HepG2 (cell line): ENCODE results near the gene MSMP. TPM values are rescaled to one million over a fixed set of nuclear protein-coding genes. Genes with fewer than 3 reads are reported as not detected.

ENCODE experiments used
- ASH2L ChIP-seq: fragments of 300-600, 200-600 bp; sonication (generic); IDR thresholded peaks from 2 replicates; pipeline ENCODE4 v1.7.0; 2017; ENCODE audit warnings: low read depth, mild to moderate bottlenecking, moderate library complexity, mixed read lengths, low read length; ENCODE audit not compliant: insufficient read length
- CBFB ChIP-seq: sonication (generic); formaldehyde crosslinking; IDR thresholded peaks from 2 replicates; pipeline ENCODE4 v1.4.0; 2020; ENCODE audit warnings: missing genetic modification reagents
- DMAP1 ChIP-seq: IDR thresholded peaks from 2 replicates; pipeline ENCODE4 v1.6.1; 2016
- GFI1 ChIP-seq: sonication (generic); formaldehyde crosslinking; IDR thresholded peaks from 2 replicates; pipeline ENCODE4 v1.5.0; 2020; ENCODE audit warnings: missing genetic modification reagents, mild to moderate bottlenecking, borderline replicate concordance
- HDAC2 ChIP-seq: sonication (generic); formaldehyde crosslinking; IDR thresholded peaks from 2 replicates; pipeline ENCODE4 v1.4.0; 2020; ENCODE audit warnings: missing genetic modification reagents
- HMG20A ChIP-seq: IDR thresholded peaks from 2 replicates; pipeline ENCODE4 v1.6.1; 2016; ENCODE audit warnings: borderline replicate concordance
- JDP2 ChIP-seq: sonication (generic); formaldehyde crosslinking; IDR thresholded peaks from 2 replicates; pipeline ENCODE4 v1.8.1; 2022; ENCODE audit warnings: missing genetic modification reagents, borderline replicate concordance
- LCORL ChIP-seq, 2 experiments: fragments of 450-650 bp in 1 of 2; sonication (generic) in 1 of 2; formaldehyde crosslinking in 1 of 2; IDR thresholded peaks; 2 replicates each; pipeline versions ENCODE4 v1.5.0 to v1.6.1; 2017 to 2020; ENCODE audit warnings: antibody characterized with exemption in 1 of 2, missing genetic modification reagents in 1 of 2
- NR2F1 ChIP-seq, 2 experiments: fragments of 450-650 bp in 1 of 2; formaldehyde crosslinking in 1 of 2; IDR thresholded peaks; 2 replicates each; pipeline versions ENCODE4 v1.5.0 to v1.6.1; 2016 to 2020; ENCODE audit warnings: mild to moderate bottlenecking in 1 of 2, missing compliant biosample characterization in 1 of 2, missing genetic modification reagents in 1 of 2, moderate library complexity in 1 of 2
- RBFOX2 ChIP-seq: fragments of 200-400 bp; formaldehyde crosslinking; IDR thresholded peaks from 2 replicates; pipeline ENCODE4 v1.6.1; 2017; ENCODE audit warnings: low read depth, mild to moderate bottlenecking, low read length
- RXRA ChIP-seq: sonication (generic); formaldehyde crosslinking; IDR thresholded peaks from 2 replicates; pipeline ENCODE4 v1.5.1; 2020; ENCODE audit warnings: missing genetic modification reagents
- TEAD3 ChIP-seq: optimal IDR thresholded peaks from 2 replicates; pipeline ENCODE3; 2016; ENCODE audit warnings: borderline replicate concordance
- THYN1 ChIP-seq: sonication (generic); formaldehyde crosslinking; IDR thresholded peaks from 2 replicates; pipeline ENCODE4 v1.8.1; 2023; ENCODE audit warnings: low read depth, mild to moderate bottlenecking, moderate library complexity, missing genetic modification reagents, borderline replicate concordance
- XRCC5 ChIP-seq: fragments of 200-400 bp; formaldehyde crosslinking; optimal IDR thresholded peaks from 2 replicates; pipeline ENCODE3; 2017; ENCODE audit warnings: mild to moderate bottlenecking, low read length
- ZBTB38 ChIP-seq: sonication (generic); formaldehyde crosslinking; IDR thresholded peaks from 2 replicates; pipeline ENCODE4 v1.5.1; 2020; ENCODE audit warnings: mild to moderate bottlenecking, missing genetic modification reagents
- ZBTB46 ChIP-seq: sonication (generic); formaldehyde crosslinking; IDR thresholded peaks from 2 replicates; pipeline ENCODE4 v1.4.0; 2020; ENCODE audit warnings: mild to moderate bottlenecking, missing genetic modification reagents, borderline replicate concordance
- ZBTB7A ChIP-seq: sonication (generic); formaldehyde crosslinking; IDR thresholded peaks from 2 replicates; pipeline ENCODE4 v1.8.0; 2022; ENCODE audit warnings: mild to moderate bottlenecking, missing genetic modification reagents
- ZNF20 ChIP-seq: sonication (generic); formaldehyde crosslinking; IDR thresholded peaks from 2 replicates; pipeline ENCODE4 v1.4.0; 2020; ENCODE audit warnings: mild to moderate bottlenecking, moderate library complexity, missing genetic modification reagents
- ZNF432 ChIP-seq: sonication (generic); formaldehyde crosslinking; IDR thresholded peaks from 2 replicates; pipeline ENCODE4 v1.5.0; 2020; ENCODE audit warnings: missing genetic modification reagents, mild to moderate bottlenecking, borderline replicate concordance
- ZNF616 ChIP-seq: sonication (generic); formaldehyde crosslinking; IDR thresholded peaks from 2 replicates; pipeline ENCODE4 v1.5.0; 2020; ENCODE audit warnings: low read depth, mild to moderate bottlenecking, missing genetic modification reagents
- ZNF746 ChIP-seq: sonication (generic); formaldehyde crosslinking; IDR thresholded peaks from 2 replicates; pipeline ENCODE4 v1.8.0; 2022; ENCODE audit warnings: mild to moderate bottlenecking, missing genetic modification reagents
- ZZZ3 ChIP-seq: sonication (generic); formaldehyde crosslinking; IDR thresholded peaks from 2 replicates; pipeline ENCODE4 v1.4.0; 2020; ENCODE audit warnings: missing genetic modification reagents, mild to moderate bottlenecking, borderline replicate concordance
- polyA plus RNA-seq, 8 experiments: library from polyadenylated mRNA; depleted of rRNA in 3 of 8; stranded (reverse) in 7 of 8; unstranded in 1 of 8; fragments of >200 nt; fragmentation: Illumina TruSeq in 4 of 8; extraction: Trizol in 4 of 8; gene quantifications; 2 replicates each; pipeline versions ENCODE4 v1.2.1 to v1.2.3, GENCODE V29; 2011 to 2016; ENCODE audit warnings: low read depth in 4 of 8, missing spikeins in 1 of 8, mixed read lengths in 1 of 8; ENCODE audit not compliant: insufficient read depth in 1 of 8
- total RNA-seq, 5 experiments: library from RNA; depleted of rRNA; stranded (reverse); fragments of >200 nt; fragmentation: Illumina TruSeq; extraction: Trizol; gene quantifications; 2 replicates each; pipeline ENCODE4 v1.2.3, GENCODE V29; 2016; ENCODE audit warnings: low read depth in 1 of 5
- TF ChIP-seq, protein P1 (sequence below): sonication (generic); formaldehyde crosslinking; IDR thresholded peaks from 2 replicates; pipeline ENCODE4 v1.5.1; 2020; ENCODE audit warnings: missing genetic modification reagents, mild to moderate bottlenecking, borderline replicate concordance
- TF ChIP-seq, protein P2 (sequence below): sonication (generic); formaldehyde crosslinking; IDR thresholded peaks from 2 replicates; pipeline ENCODE4 v1.4.0; 2020; ENCODE audit warnings: mild to moderate bottlenecking, missing genetic modification reagents

Gene MSMP
- total and polyA plus RNA-seq, 2 of the 13 experiments (the other 11 are each of a cell fraction or from before 2014, with no cell fraction given), result 0.24 to 0.46 TPM

DNA sequence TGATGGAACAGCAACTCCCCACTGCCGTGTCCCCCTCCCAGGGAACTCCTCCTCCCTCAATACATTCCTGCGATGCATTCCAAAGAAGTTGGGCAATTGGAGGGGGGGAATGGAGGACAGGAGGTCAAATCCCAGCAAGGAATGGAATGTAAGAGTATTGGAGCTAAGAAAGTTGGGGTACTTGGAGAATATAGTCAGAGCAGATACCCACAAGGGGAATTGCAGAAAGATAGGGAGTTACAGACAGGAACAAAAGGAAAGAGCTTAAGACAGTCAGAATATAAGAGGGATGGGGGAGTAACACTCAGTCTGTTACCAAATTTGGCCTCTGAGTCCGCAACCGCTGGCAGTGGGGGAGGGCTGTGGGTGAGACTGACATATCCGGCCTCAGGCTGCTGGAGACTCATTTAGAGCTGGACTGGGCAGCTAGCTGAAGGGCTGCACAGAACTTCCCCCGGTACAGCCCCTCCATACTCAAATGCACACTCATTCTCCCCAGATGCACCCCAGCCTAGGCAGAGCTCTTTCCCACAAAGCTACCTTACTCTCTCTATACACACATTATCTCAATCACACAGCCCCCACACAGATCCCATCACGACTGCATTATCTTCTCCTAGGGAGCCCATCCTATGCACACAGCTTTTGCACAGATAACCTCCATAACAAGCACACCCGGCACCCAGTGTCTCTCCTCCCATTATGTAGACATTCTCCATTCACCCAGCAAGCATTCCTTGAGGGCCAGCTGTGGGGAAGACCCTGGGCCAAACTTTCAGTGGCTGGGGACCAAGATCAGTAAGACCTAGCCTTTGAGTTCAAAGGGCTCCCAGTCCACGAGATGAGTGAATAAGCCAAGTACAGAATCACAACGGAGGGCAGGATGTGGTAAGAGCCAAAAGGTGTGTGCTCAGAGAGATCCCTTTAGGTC lies 25.8 kb downstream of the MSMP start (continued):
- no peak for TF ChIP-seq THYN1
- 0 out of 2 replicates have a peak, but pooled peaks have one; percentile 22 for TF ChIP-seq RBFOX2
- TF ChIP-seq ZBTB46 (CRISPR knock-in tag), result no peak
- peak; percentile 33; the same call in 1 of the 2 replicates for TF ChIP-seq DMAP1
- TF ChIP-seq, protein P1, sequence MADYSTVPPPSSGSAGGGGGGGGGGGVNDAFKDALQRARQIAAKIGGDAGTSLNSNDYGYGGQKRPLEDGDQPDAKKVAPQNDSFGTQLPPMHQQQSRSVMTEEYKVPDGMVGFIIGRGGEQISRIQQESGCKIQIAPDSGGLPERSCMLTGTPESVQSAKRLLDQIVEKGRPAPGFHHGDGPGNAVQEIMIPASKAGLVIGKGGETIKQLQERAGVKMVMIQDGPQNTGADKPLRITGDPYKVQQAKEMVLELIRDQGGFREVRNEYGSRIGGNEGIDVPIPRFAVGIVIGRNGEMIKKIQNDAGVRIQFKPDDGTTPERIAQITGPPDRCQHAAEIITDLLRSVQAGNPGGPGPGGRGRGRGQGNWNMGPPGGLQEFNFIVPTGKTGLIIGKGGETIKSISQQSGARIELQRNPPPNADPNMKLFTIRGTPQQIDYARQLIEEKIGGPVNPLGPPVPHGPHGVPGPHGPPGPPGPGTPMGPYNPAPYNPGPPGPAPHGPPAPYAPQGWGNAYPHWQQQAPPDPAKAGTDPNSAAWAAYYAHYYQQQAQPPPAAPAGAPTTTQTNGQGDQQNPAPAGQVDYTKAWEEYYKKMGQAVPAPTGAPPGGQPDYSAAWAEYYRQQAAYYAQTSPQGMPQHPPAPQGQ (CRISPR knock-in tag), result no peak
- peak; percentile 40 for TF ChIP-seq XRCC5
- TF ChIP-seq, protein P2, sequence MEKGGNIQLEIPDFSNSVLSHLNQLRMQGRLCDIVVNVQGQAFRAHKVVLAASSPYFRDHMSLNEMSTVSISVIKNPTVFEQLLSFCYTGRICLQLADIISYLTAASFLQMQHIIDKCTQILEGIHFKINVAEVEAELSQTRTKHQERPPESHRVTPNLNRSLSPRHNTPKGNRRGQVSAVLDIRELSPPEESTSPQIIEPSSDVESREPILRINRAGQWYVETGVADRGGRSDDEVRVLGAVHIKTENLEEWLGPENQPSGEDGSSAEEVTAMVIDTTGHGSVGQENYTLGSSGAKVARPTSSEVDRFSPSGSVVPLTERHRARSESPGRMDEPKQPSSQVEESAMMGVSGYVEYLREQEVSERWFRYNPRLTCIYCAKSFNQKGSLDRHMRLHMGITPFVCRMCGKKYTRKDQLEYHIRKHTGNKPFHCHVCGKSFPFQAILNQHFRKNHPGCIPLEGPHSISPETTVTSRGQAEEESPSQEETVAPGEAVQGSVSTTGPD (CRISPR knock-in tag), result no peak
- TF ChIP-seq LCORL (IDR thresholded peaks at IDR 0.05), result no peak
- peak; percentile 17; the same call in 1 of the 2 replicates for TF ChIP-seq LCORL (CRISPR knock-in tag; IDR thresholded peaks at IDR 0.05)
- TF ChIP-seq ZNF616 (CRISPR knock-in tag), result 0 out of 2 replicates have a peak, but pooled peaks have one; percentile 42
- peak; percentile 38; the same call in 1 of the 2 replicates for TF ChIP-seq RXRA (CRISPR knock-in tag)
- no peak for TF ChIP-seq HMG20A (CRISPR knock-in tag)
- TF ChIP-seq TEAD3 (CRISPR knock-in tag), result peak; percentile 99
- no peak for TF ChIP-seq ZBTB7A (CRISPR knock-in tag)
- peak; percentile 25 to 49; a peak in 1 of 4 replicates for TF ChIP-seq NR2F1 (CRISPR knock-in tag; IDR thresholded peaks at IDR 0.05)
- 0 out of 2 replicates have a peak, but pooled peaks have one; percentile 40 for TF ChIP-seq ZNF746 (CRISPR knock-in tag)
- TF ChIP-seq HDAC2, result peak; percentile 53; the same call in 1 of the 2 replicates
- TF ChIP-seq ZNF20 (CRISPR knock-in tag), result no peak
- TF ChIP-seq ZNF432 (CRISPR knock-in tag), result no peak
- 0 out of 2 replicates have a peak, but pooled peaks have one; percentile 41 for TF ChIP-seq GFI1 (CRISPR knock-in tag)
- TF ChIP-seq ASH2L, result peak; percentile 21
- no peak for TF ChIP-seq ZZZ3 (CRISPR knock-in tag)
- no peak for TF ChIP-seq JDP2 (CRISPR knock-in tag)
- no peak for TF ChIP-seq ZBTB38 (CRISPR knock-in tag)
- no peak for TF ChIP-seq CBFB (CRISPR knock-in tag)
